Activated CD4-positive, alpha-beta T cell treated with anti-CD3 and anti-CD28 coated beads, Interleukin-2, amount 50 U/mL, for 4 hours (primary cell): ENCODE measurements around the gene KCNC1.

ENCODE experiments used
- DNase-seq, 2 experiments: peaks; one replicate each; pipeline ENCODE4 v3.0.0-alpha.2; 2020

Gene KCNC1

DNA sequence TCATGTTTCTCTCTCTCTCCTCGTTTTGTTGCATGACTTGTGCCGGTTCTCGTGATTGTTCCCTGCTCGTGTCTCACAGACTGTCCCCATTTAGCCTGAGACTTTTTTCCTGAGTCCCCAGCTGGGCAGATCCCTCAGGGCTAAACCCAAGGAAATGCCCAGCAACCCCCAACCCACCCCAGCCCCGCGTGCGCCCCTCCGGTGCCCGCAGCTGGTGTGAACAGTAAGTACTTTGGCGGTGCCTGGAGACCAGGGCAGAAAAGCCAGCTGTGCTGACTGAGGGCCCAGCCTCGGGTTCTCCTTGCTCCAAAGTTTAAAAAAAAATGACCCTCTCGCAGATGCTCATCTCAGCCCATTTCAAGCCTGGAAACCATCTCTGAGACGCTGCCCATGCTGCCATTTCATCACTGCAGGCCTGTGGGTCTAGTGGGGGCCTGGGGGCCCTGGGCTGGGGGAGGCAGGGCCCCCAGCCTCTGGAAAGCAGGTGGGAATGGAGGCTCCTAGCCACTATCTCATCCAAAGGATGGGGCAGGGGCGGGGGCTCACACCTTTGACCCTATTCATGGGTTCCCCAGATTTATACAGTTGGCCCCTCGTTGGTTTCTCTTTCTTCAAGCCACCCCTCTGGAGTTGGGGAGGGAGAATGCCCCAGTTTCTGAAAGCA, 41.8 kb downstream of the KCNC1 start:
- DNase-seq = no peak

DNA sequence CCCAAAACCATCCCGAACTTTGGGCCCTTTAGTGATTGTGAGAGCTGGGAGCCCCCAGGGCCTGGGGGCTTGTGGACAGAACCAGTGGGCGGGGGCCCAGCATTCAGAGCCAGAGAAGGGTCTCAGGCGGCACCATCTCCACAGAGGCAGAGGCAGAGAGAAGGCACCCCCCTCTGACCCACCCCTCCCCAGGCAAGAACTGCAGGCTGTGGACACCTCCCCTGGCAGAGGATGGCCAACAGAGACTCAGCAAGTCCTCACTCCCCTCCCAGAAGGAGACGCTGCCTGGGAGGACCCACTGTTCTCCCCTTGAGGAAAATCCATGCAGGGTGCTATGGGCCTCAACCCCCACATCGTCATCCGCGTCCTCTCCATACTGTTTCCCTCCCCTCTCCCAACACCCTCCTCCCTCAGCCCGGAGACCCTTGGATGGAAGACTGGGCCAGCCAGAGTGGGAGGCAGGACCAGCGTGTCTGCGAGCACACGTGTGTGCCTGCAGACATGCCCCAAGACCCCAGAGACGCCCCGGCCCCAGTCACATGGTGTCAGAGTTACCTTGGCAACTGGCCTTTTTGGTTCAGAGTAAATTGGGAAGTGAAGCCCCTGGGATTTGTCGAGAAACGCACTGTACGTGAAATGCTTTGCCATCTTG, 42.6 kb downstream of the KCNC1 start:
- no peak for DNase-seq

- DNase-seq = no peak
Measured at GRCh38 chr11:17777738-17778091, 43.1 kb downstream of the KCNC1 start.

DNA sequence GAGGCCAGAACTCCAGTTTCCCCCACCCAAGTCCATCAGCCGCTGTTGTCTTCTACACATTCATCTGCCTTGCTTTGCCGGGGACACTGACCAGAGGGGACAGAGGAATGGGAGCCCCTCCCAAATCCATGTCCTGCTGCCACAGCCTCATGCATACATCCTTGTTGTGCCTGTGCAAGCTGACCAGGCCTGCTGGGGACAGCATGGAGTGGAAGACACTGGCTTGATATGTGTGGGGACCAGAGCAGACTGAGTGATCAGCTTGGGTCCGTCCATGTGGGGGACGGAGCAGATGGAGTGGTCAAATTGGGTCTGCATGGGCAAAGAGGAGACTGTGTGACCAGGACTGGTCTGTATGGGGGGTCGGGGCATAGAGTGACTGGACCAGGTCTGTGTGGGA, 43.8 kb downstream of the KCNC1 start:
- DNase-seq = no peak

DNA sequence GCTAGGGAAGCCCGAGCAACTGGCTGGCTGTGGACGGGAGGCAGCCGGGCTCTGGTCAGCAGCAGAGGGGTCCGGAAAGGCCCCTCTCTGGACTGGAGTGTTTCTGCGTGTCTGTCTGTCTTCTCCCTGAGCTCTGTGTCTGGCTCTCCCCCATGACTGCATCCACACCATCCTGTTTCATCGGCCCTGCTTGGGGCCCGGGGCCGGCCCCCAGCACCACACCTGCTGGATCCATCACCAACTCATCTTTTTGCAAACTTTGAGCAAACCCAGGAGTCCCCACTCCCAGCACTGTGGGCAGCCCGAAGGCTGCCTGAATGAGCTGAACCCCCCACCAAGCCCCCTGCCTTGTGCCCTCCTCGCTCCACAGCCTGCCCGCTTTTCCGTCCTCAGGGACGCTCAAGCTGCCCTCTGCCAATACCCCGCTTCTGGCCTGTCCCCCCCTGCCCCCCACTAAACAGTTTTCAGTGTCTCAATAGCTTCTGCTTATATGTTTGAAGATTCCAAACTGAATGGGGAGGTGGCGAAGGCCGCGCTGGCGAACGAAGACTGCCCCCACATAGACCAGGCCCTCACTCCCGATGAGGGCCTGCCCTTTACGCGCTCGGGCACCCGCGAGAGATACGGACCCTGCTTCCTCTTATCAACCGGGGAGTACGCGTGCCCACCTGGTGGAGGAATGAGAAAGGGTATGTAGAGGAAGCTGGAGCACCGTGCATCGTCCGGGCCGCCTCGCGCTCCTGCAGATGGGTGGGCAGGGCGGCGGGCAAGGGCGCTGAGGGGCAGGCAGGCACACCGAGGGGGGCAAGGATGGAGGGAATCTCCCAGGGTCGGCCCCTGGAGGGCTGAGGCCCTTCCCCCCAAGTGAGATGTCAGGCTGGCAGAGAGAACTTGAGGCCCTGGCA, 44.6 kb downstream of the KCNC1 start:
- DNase-seq = no peak

- DNase-seq = no peak
Measured at GRCh38 chr11:17779861-17780594, 45.4 kb downstream of the KCNC1 start.

GRCh38 chr11:17780668-17781067, 46.1 kb downstream of the KCNC1 start:
- DNase-seq = no peak

DNA sequence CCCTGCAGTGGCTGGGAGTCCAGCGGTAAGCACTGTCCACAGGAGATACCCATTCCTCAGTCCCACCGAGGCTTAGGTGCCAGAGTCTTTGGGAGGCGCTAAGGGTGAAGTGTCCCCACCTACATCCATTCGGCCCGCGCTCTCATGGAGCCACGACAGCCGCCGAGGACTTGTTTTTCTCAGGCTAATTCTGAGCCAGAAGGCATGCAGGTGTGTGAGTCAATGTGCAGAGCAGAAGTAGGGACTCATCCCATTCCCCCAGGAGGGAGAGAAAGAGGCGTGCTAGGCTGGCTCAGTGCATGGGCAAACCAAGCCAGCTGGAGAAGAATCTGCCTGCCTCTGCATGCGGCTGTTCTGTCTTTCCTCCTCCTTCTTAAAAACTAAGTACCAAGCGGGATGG, 46.6 kb downstream of the KCNC1 start:
- DNase-seq = no peak

- DNase-seq = no peak
Measured at GRCh38 chr11:17781626-17782025, 47.0 kb downstream of the KCNC1 start.

- DNase-seq = no peak
Measured at GRCh38 chr11:17782145-17782544, 47.6 kb downstream of the KCNC1 start.

DNA sequence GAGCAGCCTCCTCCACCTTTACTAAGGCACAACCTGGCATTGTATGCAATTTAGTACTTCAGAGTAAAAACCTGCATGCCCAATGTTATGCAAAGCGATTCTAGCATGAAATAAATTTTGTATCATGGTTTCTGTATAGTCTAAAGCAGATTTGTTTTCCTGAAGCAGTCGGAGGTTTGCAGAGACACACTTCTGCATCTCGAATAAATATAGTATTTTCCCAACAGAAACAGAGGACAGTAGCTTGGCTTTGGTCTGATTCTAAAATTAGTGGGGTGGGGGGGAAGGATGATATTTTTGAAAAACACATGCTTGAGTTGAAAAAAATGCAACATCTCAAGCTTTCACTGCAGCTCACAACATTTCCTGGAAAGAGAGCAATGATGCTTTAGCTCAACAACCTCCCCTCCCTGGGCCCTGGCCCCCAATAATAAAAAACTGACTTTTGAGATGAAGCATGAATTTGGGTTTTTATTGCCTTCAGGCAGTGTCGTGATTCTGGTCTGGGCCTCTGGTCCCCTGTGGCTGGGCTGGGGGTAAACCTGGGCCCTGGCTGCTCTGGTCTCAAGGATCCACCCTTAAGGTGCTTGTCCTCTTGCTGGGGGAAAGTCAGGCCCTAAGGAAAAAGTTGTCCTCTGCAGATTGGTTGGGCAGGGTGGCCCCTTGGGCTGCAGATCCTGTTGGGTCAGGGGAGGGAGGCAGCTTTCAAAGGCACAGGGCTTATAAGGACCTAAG, 48.2 kb downstream of the KCNC1 start:
- DNase-seq = no peak

- no peak for DNase-seq
Measured at GRCh38 chr11:17783878-17784277, 49.3 kb downstream of the KCNC1 start.

- DNase-seq = no peak
Measured at GRCh38 chr11:17786824-17787525, 52.4 kb downstream of the KCNC1 start.

GRCh38 chr11:17788084-17788483, 53.5 kb downstream of the KCNC1 start:
- DNase-seq = no peak

- no peak for DNase-seq
Measured at GRCh38 chr11:17790453-17790852, 55.9 kb downstream of the KCNC1 start.

DNA sequence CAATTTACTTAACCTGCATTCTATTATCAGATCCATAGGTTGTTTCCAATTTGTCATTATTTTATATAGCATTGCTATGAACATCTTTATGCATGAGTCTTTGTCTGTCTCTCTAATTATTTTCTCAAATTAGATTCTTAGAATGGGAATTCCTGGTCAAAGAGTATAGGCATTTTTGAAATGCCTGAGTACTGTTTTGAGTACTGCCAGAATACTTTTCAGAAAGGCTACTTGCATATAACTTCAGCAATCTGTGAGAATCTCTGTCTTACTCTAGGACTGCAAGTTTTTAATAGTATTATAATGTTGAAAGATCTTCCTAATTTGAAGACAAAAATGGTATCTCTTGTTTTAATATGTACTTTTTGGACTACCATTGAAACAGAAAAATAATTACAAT, 56.6 kb downstream of the KCNC1 start:
- no peak for DNase-seq

GRCh38 chr11:17792161-17792560, 57.6 kb downstream of the KCNC1 start:
- no peak for DNase-seq

GRCh38 chr11:17793642-17794170, 59.1 kb downstream of the KCNC1 start:
- DNase-seq = no peak

DNA sequence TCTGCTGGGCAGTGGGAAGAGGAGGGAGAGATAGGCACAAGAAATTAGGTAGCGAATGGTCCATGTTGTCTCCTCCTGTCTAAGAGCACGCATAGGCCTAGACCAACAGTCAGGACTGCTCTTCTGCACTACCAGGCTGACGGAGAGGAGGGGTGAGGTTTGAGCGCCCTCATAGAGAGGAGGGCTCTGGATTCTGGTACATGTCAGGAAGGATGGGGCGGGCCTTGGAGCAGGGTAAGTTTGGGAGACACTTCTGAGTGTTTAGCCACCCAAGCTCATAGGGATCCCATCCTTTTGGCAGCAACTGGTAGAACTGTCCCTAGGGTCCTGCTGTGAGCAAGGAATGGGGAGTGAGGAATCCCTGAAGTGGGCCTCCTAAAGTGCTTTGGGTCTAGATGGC, 60.4 kb downstream of the KCNC1 start:
- no peak for DNase-seq

GRCh38 chr11:17796154-17796553, 61.6 kb downstream of the KCNC1 start:
- no peak for DNase-seq

DNA sequence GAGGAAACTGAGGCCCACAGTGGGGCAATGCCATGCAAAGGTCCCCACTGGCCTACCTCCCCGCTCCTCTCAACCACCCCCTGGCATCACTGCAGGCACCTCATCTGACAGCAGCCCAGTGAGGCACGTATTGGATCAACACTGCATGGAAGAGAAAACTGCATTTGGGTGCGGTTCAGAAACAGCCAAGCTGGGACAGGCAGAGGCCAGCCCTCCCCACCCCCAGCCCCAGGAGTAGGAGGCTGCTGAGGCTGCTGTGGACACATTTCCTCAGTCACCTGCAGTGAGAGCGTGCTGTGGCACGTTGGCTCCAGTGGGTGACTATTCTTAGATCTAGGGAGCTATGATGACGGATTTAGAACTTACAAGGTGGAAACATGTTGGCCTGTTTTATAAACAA, 63.7 kb downstream of the KCNC1 start:
- no peak for DNase-seq

- no peak for DNase-seq
Measured at GRCh38 chr11:17798716-17799115, 64.1 kb downstream of the KCNC1 start.
